Measurements from ENCODE around the gene AATF. TPM values are rescaled to one million over a fixed set of nuclear protein-coding genes. Genes with fewer than 3 reads are reported as not detected.

AATF gene
- 10 to 100 TPM; 26.9 to 57.8 (median 35.4) TPM for total RNA-seq

DNA sequence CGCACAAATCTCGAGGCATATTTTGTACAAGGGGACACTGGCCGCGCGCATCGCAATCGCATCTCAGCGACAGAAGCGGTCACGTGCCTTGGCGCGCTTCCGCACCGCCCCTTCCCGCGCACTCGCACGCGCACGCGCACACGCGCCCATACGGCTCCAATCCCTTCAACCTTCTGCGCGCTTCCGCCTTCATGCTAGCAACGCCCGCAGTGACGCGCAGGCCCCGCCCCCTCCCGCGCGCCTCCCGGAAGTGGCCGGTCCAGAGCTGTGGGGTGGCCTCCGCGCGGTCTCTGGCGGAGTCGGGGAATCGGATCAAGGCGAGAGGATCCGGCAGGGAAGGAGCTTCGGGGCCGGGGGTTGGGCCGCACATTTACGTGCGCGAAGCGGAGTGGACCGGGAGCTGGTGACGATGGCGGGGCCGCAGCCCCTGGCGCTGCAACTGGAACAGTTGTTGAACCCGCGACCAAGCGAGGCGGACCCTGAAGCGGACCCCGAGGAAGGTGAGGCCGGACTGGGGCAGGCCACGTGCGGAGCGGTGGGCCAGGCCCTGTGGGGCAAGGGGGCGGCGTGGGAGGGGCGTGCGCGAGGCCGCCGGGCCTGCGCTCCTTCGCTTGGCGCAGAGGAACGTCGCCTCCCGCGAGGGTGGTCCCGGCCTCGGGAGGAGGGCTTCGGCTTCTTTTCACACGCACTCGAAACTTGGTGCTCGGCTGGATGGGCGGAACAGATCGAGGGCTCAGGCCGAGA is at the start of gene AATF:
Gene AATF, plus strand, starts transcription at position 238 of the 744 bp plus-strand sequence. Its CDS starts 172 bp downstream, at position 410.
- peaks cover 0 to 17% (median 10%) of the 10 kb centered on the region in 4 donors for H3K4me1 ChIP-seq
- peak within 1 kb of the TSS; percentile 59 to 93 (median 92) for H3K4me3 ChIP-seq
- H3K27me3 ChIP-seq = peaks cover 0 to 29% of the 10 kb centered on the region in 2 donors
- peak; percentile 96 to 99 (median 98) for DNase-seq
- H3K36me3 ChIP-seq = peaks cover 0 to 14% (median 0%) of the 10 kb centered on the region in 3 donors
- no peaks in the 10 kb centered on the region for H3K9me3 ChIP-seq
- peak within 1 kb of the TSS; percentile 79 to 93 (median 89) for H3K27ac ChIP-seq
- no peak for TF ChIP-seq CTCF (IDR thresholded peaks at IDR 0.05)
- peak; percentile 65 to 81 for TF ChIP-seq POLR2A (IDR thresholded peaks at IDR 0.05)

GRCh38 chr17:36899250-36900159 is 49.2 kb upstream of the AATF start:
- Histone ChIP-seq H3K9me3 (no peaks in the 10 kb centered on the region), H3K36me3 (no peaks in the 10 kb centered on the region), H3K27me3 (no peaks in the 10 kb centered on the region), H3K4me3 (no peak overlapping the region), H3K27ac (no peak overlapping the region), H3K4me1 (no peaks in the 10 kb centered on the region)
- DNase-seq = no peak
- no peak for TF ChIP-seq CTCF (IDR thresholded peaks at IDR 0.05)
- TF ChIP-seq POLR2A (IDR thresholded peaks at IDR 0.05) = no peak

- Histone ChIP-seq H3K4me1 (no peaks in the 10 kb centered on the region), H3K36me3 (no peaks in the 10 kb centered on the region), H3K27ac (no peak overlapping the region), H3K4me3 (no peak overlapping the region), H3K9me3 (no peaks in the 10 kb centered on the region), H3K27me3 (no peaks in the 10 kb centered on the region)
- no peak for DNase-seq
- TF ChIP-seq POLR2A (IDR thresholded peaks at IDR 0.05) (no peak), CTCF (IDR thresholded peaks at IDR 0.05) (no peak)
Measured at GRCh38 chr17:36900160-36900512, 48.6 kb upstream of the AATF start.

DNA sequence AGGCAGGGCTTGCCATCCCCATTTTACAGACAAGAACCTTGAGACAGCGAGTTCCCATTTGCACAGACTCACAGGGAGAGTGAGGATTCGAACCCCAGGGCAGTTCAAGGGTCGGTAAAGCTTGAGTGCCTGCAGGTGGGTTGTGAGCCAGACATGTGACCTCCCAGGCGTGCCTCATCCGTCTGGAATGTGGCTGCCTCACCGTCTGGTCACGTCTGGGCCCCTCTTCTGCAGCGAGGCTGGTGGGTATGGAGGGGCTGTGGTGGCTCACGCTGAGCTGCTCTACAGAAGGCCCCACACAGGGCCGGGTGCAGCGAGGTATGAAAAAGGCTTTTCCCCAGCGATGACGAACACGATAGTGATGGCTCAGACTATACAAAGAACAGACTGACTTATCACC is 47.2 kb upstream of the AATF start:
- Histone ChIP-seq H3K36me3 (no peaks in the 10 kb centered on the region), H3K4me3 (no peak overlapping the region), H3K27me3 (no peaks in the 10 kb centered on the region), H3K4me1 (no peaks in the 10 kb centered on the region), H3K9me3 (no peaks in the 10 kb centered on the region), H3K27ac (no peak overlapping the region)
- TF ChIP-seq POLR2A (IDR thresholded peaks at IDR 0.05) (no peak), CTCF (IDR thresholded peaks at IDR 0.05) (no peak)
- DNase-seq = no peak

- Histone ChIP-seq H3K36me3 (no peaks in the 10 kb centered on the region), H3K27ac (no peak overlapping the region), H3K9me3 (no peaks in the 10 kb centered on the region), H3K4me3 (no peak overlapping the region), H3K4me1 (no peaks in the 10 kb centered on the region), H3K27me3 (peaks cover 0 to 4% of the 10 kb centered on the region in 2 donors)
- DNase-seq = no peak
- TF ChIP-seq POLR2A (IDR thresholded peaks at IDR 0.05) (no peak), CTCF (IDR thresholded peaks at IDR 0.05) (no peak)
Measured at GRCh38 chr17:36907407-36907806, 41.3 kb upstream of the AATF start.

Data from Peyer's patch (tissue), 4 donors.